MG63 (cell line): ENCODE measurements around the gene MACROH2A2. TPM values are rescaled to one million over a fixed set of nuclear protein-coding genes. Genes with fewer than 3 reads are reported as not detected.

Experiments used
- DNase-seq: peaks from one replicate; pipeline ENCODE4 v3.0.0-alpha.2; 2020
- H3K27me3 ChIP-seq: fragments of 250-450 bp; sonication (Bioruptor Pico); 2 replicates; pipeline ENCODE4 v1.5.1; 2020; ENCODE audit warnings: mild to moderate bottlenecking, moderate library complexity
- H3K36me3 ChIP-seq: fragments of 250-450 bp; sonication (Bioruptor Pico); 2 replicates; pipeline ENCODE4 v1.5.1; 2020; ENCODE audit warnings: mild to moderate bottlenecking, moderate library complexity
- H3K4me3 ChIP-seq: fragments of 250-450 bp; sonication (Bioruptor Pico); 2 replicates; pipeline ENCODE4 v1.5.1; 2020; ENCODE audit warnings: mild to moderate bottlenecking, moderate library complexity
- H3K9me3 ChIP-seq: fragments of 250-450 bp; sonication (Bioruptor Pico); 2 replicates; pipeline ENCODE4 v1.5.1; 2020; ENCODE audit warnings: mild to moderate bottlenecking, moderate library complexity
- total RNA-seq: library from RNA; depleted of rRNA; stranded (reverse); fragments of >200 nt; shearing (Covaris generic); gene quantifications from 2 replicates; pipeline ENCODE4 v1.2.3, GENCODE V29; 2014; ENCODE audit warnings: low replicate concordance

The MACROH2A2 gene
- total RNA-seq, 1 experiment from 2014 or later, result 16.3 TPM

- DNase-seq, result peak; percentile 93
- no peaks in the 10 kb centered on the region for H3K9me3 ChIP-seq
- H3K4me3 ChIP-seq, result peak within 1 kb of the TSS; percentile 67
- H3K27me3 ChIP-seq, result no peaks in the 10 kb centered on the region
- peaks cover 3% of the 10 kb centered on the region for H3K36me3 ChIP-seq
Measured at GRCh38 chr10:70132098-70133029, 79.7 kb downstream of the MACROH2A2 start, which contains the start of gene AIFM2. Gene AIFM2, minus strand, starts transcription at chr10:70132825. Its CDS starts 8,741 bp downstream, at chr10:70124084.

GRCh38 chr10:70135046-70135445 lies 82.4 kb downstream of the MACROH2A2 start:
- Histone ChIP-seq H3K27me3 (no peaks in the 10 kb centered on the region), H3K4me3 (no peak overlapping the region), H3K36me3 (peaks cover 16% of the 10 kb centered on the region), H3K9me3 (no peaks in the 10 kb centered on the region)
- no peak for DNase-seq

- peaks cover 16% of the 10 kb centered on the region for H3K36me3 ChIP-seq
- no peaks in the 10 kb centered on the region for H3K27me3 ChIP-seq
- no peak overlapping the region for H3K4me3 ChIP-seq
- no peaks in the 10 kb centered on the region for H3K9me3 ChIP-seq
- DNase-seq, result no peak
Measured at GRCh38 chr10:70135684-70136083, 83.0 kb downstream of the MACROH2A2 start.

GRCh38 chr10:70137135-70137534 lies 84.5 kb downstream of the MACROH2A2 start:
- no peaks in the 10 kb centered on the region for H3K9me3 ChIP-seq
- H3K4me3 ChIP-seq, result no peak overlapping the region
- DNase-seq, result no peak
- H3K27me3 ChIP-seq, result no peaks in the 10 kb centered on the region
- H3K36me3 ChIP-seq, result peaks cover 15% of the 10 kb centered on the region

GRCh38 chr10:70137927-70138883 lies 85.6 kb downstream of the MACROH2A2 start:
- peaks cover 20% of the 10 kb centered on the region for H3K36me3 ChIP-seq
- no peak overlapping the region for H3K4me3 ChIP-seq
- no peaks in the 10 kb centered on the region for H3K27me3 ChIP-seq
- H3K9me3 ChIP-seq, result no peaks in the 10 kb centered on the region
- DNase-seq, result no peak

GRCh38 chr10:70139151-70139996 lies 86.7 kb downstream of the MACROH2A2 start:
- Histone ChIP-seq H3K9me3 (no peaks in the 10 kb centered on the region), H3K4me3 (no peak overlapping the region), H3K36me3 (peaks cover 29% of the 10 kb centered on the region), H3K27me3 (no peaks in the 10 kb centered on the region)
- DNase-seq, result no peak

- Histone ChIP-seq H3K4me3 (no peak overlapping the region), H3K27me3 (no peaks in the 10 kb centered on the region), H3K9me3 (no peaks in the 10 kb centered on the region), H3K36me3 (peaks cover 29% of the 10 kb centered on the region)
- no peak for DNase-seq
Measured at GRCh38 chr10:70139997-70140250, 87.3 kb downstream of the MACROH2A2 start.

GRCh38 chr10:70140297-70140696 lies 87.7 kb downstream of the MACROH2A2 start:
- no peaks in the 10 kb centered on the region for H3K9me3 ChIP-seq
- no peaks in the 10 kb centered on the region for H3K27me3 ChIP-seq
- no peak overlapping the region for H3K4me3 ChIP-seq
- no peak for DNase-seq
- peaks cover 31% of the 10 kb centered on the region for H3K36me3 ChIP-seq

GRCh38 chr10:70142555-70142954 lies 89.9 kb downstream of the MACROH2A2 start:
- Histone ChIP-seq H3K9me3 (no peaks in the 10 kb centered on the region), H3K27me3 (no peaks in the 10 kb centered on the region), H3K4me3 (no peak overlapping the region), H3K36me3 (peaks cover 32% of the 10 kb centered on the region)
- no peak for DNase-seq

- DNase-seq, result no peak
- Histone ChIP-seq H3K4me3 (peak overlapping the region; percentile 72), H3K9me3 (no peaks in the 10 kb centered on the region), H3K36me3 (peaks cover 25% of the 10 kb centered on the region), H3K27me3 (no peaks in the 10 kb centered on the region)
Measured at GRCh38 chr10:70144372-70145110, 91.9 kb downstream of the MACROH2A2 start.

GRCh38 chr10:70145166-70145665 lies 92.6 kb downstream of the MACROH2A2 start:
- Histone ChIP-seq H3K9me3 (no peaks in the 10 kb centered on the region), H3K36me3 (peaks cover 29% of the 10 kb centered on the region), H3K27me3 (no peaks in the 10 kb centered on the region), H3K4me3 (peak overlapping the region; percentile 72)
- no peak for DNase-seq

- Histone ChIP-seq H3K4me3 (peak overlapping the region; percentile 72), H3K36me3 (peaks cover 33% of the 10 kb centered on the region), H3K27me3 (no peaks in the 10 kb centered on the region), H3K9me3 (no peaks in the 10 kb centered on the region)
- peak; percentile 65 for DNase-seq
Measured at GRCh38 chr10:70145666-70146488, 93.2 kb downstream of the MACROH2A2 start.

- Histone ChIP-seq H3K9me3 (no peaks in the 10 kb centered on the region), H3K36me3 (peaks cover 38% of the 10 kb centered on the region), H3K4me3 (peak within 1 kb of the TSS; percentile 72), H3K27me3 (no peaks in the 10 kb centered on the region)
- DNase-seq, result peak; percentile 96
Measured at GRCh38 chr10:70146489-70147258, 94.0 kb downstream of the MACROH2A2 start, which contains the start of gene TYSND1. Gene TYSND1, minus strand, starts transcription at chr10:70146700. Its CDS starts 114 bp downstream, at chr10:70146586.

- peaks cover 39% of the 10 kb centered on the region for H3K36me3 ChIP-seq
- H3K4me3 ChIP-seq, result peak overlapping the region; percentile 72
- H3K27me3 ChIP-seq, result no peaks in the 10 kb centered on the region
- no peaks in the 10 kb centered on the region for H3K9me3 ChIP-seq
- no peak for DNase-seq
Measured at GRCh38 chr10:70147259-70147625, 94.6 kb downstream of the MACROH2A2 start.
